Head of caudate nucleus (tissue), 42 donors: ENCODE data around the gene LHFPL2.
A peak's percentile ranks its signal among the peaks of the same experiment; 100 is the strongest.

ENCODE experiments used
- DNase-seq, 42 donors: peaks; one replicate each; pipeline versions ENCODE4 v3.0.0 to v3.0.0-alpha.2; 2020 to 2021; ENCODE audit warnings: mixed read lengths in 7 of 42
- intact Hi-C: fragments of 100-400 bp; cut with DNase I; formaldehyde crosslinking; loops from one replicate; pipeline ENCODE4 v1.15.0; 2022

The LHFPL2 gene

DNA sequence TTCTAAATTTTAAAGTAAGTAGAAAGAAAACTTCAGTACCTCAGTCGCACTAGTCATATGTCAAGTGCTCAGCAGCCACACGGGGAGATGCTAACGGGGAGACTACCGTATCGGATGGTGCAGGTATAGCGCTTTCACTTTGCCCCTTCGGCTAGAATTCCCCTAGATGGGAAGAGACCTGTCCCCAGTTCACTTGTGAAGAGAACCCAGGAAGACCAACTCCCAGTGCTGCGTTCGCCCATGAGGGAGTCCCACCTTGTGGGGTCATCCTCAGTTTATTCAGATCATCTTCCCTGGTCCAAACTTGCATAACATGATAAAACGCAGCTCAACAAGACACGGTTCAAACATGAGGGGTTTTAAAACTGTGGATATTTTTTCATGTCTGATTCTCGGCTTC is 87.3 kb downstream of the LHFPL2 start:
- intact Hi-C loops = no loop called here
- DNase-seq = no peak

DNA sequence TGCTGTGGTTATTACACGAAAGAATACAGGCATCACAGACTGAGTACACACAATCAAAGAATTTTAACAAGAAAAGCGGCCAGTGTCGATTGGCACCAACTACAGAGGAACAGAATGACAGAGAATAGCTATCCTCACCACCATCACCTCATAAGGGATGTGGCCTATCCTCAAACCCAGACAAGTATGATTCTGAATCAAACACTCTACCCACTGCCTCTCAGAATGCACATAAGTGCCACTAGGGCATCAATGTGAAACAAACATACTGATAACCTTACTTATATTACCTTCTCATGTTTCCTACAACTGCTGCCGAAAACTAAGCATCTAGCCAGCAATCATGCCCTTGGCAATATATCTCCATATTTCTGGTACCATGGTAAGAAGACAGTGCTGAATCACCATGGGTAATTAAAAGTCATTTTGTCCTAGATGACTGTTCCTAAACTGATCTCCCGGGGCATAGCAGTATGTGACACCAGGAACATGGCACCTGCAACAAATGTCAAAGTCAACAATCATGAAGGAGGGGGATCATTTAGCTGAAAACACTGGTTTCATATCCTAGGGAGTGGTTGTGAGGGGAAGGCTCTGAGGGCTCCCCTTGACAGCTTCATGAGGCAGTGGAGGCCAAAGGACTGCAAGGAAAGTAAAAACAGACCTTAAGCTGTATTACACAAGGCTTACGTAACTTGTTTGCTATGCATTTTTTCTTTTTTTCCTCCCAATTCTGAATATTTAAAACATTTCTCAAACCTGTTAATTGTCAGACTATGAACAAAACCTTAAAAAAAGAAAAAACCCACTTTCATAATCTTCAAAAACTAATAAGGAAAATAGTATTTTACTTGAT is 88.3 kb downstream of the LHFPL2 start:
- DNase-seq = no peak
- intact Hi-C loops = no loop called here

DNA sequence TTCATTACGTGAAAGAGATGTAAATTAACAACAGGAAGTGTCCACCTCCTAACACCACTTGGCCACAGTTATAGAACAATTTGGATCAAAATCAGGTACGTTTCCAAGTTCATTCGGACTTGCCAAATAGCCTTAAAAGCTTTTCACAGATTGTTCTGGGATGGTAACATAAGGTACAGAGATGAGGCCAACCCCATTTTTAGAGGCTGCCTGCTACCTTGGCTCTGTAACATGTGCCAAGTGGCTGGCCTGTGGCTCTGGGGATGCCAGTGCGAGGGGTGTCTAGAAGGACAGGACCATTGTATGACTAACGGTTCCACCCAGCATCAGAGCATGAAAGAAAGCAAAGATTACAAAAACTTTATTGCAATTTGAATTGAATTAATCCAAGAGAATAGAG is 91.0 kb downstream of the LHFPL2 start:
- no peak for DNase-seq
- intact Hi-C loops = no loop called here

DNA sequence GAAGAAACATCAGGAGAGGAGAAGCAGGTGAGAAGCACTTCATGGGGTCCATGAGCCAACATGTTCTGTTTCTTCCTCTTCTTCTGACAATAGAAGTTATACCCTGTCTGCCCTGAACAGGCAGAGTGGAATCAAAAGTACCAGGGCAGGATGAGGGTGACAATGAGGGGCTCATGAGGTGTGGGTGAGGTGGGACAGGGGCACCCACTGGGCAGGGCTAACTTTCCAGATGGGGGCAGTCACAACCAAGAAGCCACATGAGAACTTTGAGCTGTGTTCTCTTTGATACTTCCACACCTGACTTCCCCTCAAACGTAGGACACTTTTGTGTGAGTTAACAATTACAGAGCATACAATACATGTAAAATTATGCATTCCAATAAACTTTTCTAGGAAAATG is 92.7 kb downstream of the LHFPL2 start:
- intact Hi-C loops = no loop called here
- peak in 1 of 42 donors; percentile 5 for DNase-seq

DNA sequence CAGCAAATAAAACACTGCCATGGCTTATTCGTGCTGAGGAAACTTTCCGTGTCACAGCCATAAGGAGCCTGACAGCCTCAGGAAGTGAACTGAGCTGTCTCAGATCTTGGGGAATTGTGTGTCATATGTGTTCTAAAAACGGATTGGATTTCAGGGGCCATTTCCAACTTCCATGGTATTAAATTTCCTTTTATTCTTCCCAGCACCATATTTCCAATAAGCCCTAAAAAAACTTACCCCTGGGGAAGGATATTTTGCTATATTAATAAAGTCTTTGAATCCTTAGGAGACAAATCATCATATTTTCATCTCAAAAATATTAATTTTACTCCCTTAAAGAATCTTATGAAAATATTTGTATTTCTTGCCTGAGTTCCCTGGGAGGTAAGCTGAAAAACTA is 93.9 kb downstream of the LHFPL2 start:
- no peak for DNase-seq
- intact Hi-C loops = no loop called here

DNA sequence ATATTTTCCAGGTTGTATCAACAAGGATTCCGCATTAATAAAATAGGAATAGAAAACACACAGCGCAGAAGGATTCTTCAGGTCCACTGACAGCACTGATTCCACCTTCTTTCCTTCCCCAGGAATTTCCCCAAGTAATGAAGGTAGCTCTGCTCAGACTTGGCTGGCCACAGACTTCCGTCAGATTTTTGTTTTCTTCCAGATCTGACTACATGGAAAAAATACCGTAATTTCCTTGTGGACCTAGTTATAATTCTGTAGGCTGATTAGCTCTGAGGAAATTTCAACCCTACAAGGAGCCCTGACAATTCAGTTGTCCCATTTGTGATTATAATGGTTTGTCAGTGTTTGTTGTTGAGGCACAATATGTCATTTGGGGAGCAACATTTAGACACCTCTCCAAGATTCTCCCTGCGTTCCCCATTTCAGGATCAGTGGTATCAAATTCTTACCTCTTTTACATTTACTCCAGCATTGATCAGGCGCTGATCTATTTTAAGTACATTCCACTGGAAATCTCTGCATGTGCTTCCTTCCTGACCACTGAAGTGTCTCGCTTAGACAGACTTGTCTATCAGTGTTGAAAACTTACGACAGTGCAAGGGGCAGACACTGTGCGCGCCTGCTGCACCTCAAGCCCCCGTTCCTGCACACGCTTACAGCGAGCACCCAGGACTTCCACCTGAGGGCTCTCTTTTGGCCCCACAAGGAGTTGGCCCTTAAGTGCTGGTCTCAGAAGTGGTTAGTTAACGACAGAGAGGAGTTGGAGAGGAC is 94.8 kb downstream of the LHFPL2 start:
- intact Hi-C loops = no loop called here
- no peak for DNase-seq

DNA sequence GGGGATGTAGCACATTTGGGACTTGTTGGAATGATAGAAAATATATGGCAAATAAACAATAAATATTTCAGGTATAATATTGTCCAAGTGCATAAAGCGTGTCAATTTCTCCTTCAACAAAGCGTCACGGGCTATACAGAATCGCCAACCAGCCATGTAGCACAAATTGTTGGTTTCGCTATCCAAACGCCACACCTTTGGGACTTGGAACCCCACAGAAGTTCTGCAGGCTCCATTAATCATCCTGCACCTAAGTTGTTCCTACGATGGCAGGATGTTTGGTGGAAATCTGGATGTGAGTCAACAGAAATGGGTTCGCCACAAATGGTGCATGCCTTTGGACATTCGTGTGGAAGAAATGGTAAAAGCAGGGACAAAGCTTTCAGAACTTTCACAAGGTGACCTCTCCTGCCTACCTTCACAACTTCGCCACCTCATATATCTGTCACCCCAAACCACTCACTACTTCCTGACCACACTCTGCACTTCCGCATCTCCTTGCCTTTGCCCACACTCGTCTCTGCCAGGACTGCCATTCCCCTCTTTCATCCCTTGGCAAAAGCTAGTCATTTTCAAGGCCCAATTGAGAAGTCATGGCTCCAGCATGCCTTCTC is 95.7 kb downstream of the LHFPL2 start:
- DNase-seq = no peak
- intact Hi-C loops = no loop called here

DNA sequence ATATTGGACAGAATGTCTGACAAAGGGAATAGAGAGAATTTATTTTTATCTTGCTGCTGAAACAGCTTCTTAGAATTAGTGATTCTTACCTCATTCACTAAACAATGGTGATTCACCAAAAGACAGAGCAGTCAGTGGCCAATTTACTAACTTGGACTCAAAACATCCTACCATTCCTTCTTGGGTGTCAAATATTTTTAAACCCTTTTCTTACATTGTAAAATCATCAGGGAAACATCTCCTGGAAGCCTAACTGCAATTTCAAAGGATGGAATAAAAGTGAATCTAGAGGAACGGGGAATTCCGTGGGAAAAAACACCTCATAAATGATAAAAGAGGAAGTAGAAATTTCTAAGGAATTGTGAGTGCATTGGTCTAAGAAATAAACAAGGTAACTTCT is 97.7 kb downstream of the LHFPL2 start:
- no peak for DNase-seq
- intact Hi-C loops = no loop called here

DNA sequence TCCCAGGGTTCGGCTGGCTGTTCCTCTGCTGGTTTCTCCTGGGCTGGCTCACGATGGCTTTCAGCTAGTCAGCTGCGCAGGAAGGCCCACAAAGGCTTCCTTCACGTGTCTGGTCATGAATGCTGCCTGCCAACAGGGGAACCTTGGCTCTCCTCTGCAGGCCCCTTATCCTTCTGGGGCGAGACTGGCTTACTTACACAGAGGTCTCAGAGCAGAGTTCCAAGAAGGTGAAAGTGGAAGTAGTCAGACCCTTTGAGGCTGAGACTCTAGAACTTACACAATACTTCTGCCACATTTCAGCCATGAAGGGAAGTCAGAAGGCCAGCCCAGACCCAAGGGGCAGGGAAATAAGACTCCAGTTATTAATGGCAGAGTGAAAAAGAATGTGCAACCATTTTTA is 99.5 kb downstream of the LHFPL2 start:
- intact Hi-C loops = no loop called here
- peak in 32 of 42 donors; percentile 22 to 76 (median 56) for DNase-seq

DNA sequence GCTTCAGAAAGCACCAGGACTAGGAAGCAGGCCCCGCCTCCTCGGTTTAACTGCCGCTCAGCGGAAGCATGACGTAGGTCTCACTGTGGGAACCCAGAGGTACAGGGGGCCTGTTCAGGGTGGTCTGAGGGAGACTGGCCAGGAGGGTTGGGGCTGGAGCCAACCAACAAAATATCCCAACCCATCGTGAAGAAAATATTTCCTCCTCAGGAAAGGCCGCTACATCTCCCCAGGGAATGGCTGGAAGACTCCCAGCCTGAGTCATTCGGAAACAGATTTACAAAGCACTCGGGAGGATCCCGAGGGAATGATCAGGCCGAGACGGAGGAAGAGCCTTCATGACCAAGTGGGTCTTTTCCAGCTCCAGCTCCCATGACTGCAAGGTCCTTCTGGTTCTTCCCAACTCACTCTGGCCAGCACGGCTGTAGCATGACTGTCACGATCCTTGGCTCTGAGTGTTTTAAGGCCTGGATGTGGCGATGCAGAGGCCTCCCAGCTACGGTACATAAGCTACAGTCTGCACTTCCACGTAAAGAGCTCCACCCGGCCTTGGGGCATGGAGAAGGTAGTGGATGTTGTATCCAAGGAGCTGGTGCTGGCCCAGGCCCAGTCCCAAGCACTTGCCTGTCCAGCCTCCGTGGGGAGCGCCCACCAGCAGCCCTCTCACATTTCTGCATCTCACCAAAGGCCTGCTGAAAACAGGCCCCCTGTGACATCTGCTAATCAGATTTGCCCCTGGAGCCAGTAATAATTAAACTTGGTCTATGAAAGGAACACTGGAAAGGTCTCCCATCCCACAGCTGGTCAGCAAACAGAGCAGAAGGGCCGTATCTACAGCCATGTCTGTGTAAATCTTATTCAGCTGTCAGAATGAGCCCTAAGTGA is 100.6 kb downstream of the LHFPL2 start:
- DNase-seq = peak in 1 of 42 donors; percentile 64
- intact Hi-C loops = no loop called here

DNA sequence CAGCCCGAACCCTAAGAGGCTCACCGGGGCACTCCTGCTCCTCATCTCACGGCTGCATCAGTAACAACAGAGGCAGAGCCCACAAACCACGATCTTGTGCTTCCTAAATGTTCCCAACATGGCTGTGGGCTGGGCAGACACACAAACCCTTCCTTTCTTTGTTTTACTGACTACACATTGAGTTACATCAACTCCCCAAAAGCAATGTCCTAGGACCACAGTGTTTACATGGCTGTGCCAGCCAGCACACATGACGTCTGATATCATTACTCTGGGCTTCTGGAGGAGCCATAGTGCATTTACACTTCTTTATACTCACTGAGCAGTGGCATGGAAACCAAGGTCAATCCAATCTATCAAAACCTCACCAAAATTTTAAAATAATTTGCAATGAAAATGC is 101.4 kb downstream of the LHFPL2 start:
- intact Hi-C loops = no loop called here
- peak in 1 of 42 donors; percentile 68 for DNase-seq

DNA sequence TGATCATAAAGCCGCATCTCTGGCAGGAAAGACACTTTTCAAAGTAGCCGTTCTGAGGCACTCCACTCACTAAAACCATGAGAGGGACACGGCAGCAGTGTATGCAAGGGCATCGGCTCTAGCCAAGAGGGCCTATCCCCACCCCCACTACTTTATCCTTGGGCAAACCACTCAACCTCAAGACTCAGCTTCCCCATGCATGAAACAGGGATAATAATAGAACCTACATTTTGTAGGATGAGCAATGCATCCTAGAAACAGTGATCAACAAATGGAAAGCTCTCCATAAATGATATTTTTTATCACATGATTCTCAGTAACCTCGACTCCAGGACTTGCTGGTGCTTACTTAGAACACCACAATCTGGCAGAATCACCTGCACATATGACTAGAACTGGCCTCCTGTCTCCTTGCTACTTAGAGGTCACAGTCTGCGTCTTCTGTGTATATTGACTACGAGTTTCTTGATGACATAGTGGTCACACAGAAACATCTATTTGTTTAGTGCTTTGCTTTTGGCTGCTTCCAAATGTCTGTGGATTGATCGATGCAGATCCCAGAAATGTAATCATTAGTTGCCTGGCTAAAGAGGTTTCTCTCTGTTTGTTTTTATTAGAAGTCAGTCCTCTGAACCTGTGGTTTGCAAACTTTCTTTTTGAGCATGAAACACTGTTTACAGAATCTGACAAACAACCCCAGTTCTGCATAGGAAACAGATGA is 102.1 kb downstream of the LHFPL2 start:
- no peak for DNase-seq

GRCh38 chr5:78545406-78545805 is 103.2 kb downstream of the LHFPL2 start:
- no peak for DNase-seq
- intact Hi-C loops = no loop called here

More for the DNA sequence above, 102.1 kb downstream of the LHFPL2 start:
- intact Hi-C loops = no loop called here

- intact Hi-C loops = no loop called here
- DNase-seq = peak in 1 of 42 donors; percentile 39
These were observed 103.9 kb downstream of the LHFPL2 start for GRCh38 chr5:78544561-78545201.

GRCh38 chr5:78543916-78544315 is 104.7 kb downstream of the LHFPL2 start:
- DNase-seq = no peak
- intact Hi-C loops = no loop called here

DNA sequence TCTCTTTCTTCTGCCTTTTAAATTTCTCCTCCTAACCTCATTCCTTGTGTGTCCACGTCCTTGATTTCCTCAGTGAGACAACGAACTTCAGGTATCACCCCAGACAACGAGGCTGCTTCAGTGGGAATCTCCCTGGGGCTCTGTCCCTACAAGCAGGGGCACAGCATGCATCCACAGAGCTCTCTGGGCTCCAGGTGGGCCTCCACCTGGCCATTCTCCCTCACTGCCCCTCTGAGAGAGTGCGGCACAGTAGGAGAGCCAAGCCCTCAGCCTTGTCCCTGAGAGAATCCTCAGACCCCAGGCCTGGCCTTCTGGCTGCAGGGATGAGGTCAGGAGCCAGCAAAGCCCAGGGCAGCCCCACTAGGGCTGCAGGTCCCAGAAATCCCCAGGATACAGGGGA is 105.3 kb downstream of the LHFPL2 start:
- no peak for DNase-seq
- intact Hi-C loops = no loop called here

DNA sequence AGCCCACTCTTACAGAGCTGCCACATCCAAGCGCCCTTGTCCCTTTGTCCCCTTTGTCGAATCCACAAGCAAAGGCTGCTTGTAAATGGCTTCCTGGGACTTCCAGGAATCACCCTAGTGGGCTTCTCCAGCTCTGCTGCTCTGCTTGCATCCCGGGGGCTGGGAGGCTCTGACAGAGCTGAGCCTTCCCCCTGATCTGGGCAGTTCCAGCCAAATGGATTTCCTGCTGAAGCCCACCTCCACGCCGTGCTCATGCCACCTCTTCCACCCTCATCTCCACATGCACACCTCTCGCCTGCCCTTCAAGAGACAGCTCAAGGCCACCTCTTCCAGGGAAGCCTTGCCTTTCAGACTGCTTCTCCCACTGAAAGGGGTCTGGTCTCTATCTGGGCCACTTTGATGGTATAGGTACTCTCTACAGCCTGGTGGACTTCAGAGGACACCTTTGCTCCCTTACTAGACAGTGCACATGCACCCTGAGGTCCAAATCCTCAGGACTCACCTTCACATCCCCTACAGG is 106.2 kb downstream of the LHFPL2 start:
- no peak for DNase-seq
- intact Hi-C loops = no loop called here
